ENCODE results near the gene ARHGAP31. TPM values are rescaled to one million over a fixed set of nuclear protein-coding genes. Genes with fewer than 3 reads are reported as not detected.

Gene ARHGAP31
- total and polyA plus RNA-seq, 10 of the 15 experiments (the other 5 are each of a cell fraction or from before 2014, with no cell fraction given), result 0.97 to 29.8 (median 10.3) TPM

GRCh38 chr3:119356646-119357045 lies 62.5 kb downstream of the ARHGAP31 start (continued):
- no peak for TF ChIP-seq ZBTB40 (IDR thresholded peaks at IDR 0.05; ENCODE audit: borderline replicate concordance)
- TF ChIP-seq RBBP5 (conservative IDR thresholded peaks at IDR 0.05), result no peak
- no peak for TF ChIP-seq BHLHE40 (IDR thresholded peaks at IDR 0.05; ENCODE audit: borderline replicate concordance in 1 of 2, low read depth in 2 of 2, low read length in 1 of 2)
- no peak for TF ChIP-seq PAX8 (IDR thresholded peaks at IDR 0.05)

- FAIRE-seq (no peak), DNase-seq (ENCODE audit: low read depth, low spot score) (no peak), ATAC-seq (no peak)
- TF ChIP-seq NKRF (conservative IDR thresholded peaks at IDR 0.05) (no peak), E4F1 (IDR thresholded peaks at IDR 0.05; ENCODE audit: borderline replicate concordance, partially characterized antibody) (no peak), ZNF622 (IDR thresholded peaks at IDR 0.05) (no peak), SPI1 (IDR thresholded peaks at IDR 0.05; ENCODE audit: borderline replicate concordance, insufficient read depth, low read depth, low read length) (peak; percentile 20; the same call in 1 of the 2 replicates), SREBF1 (IDR thresholded peaks at IDR 0.05; ENCODE audit: low read length) (no peak), IKZF1 (conservative IDR thresholded peaks at IDR 0.05) (0 out of 2 replicates have a peak, but pooled peaks have one; percentile 19)
- Histone ChIP-seq H3K79me2 (ENCODE audit: control insufficient read depth, insufficient read depth, low read length) (peaks cover 4% of the 10 kb centered on the region), H3K9me3 (replicated peaks; ENCODE audit: control insufficient read depth, insufficient read depth, low read length) (no peaks in the 10 kb centered on the region), H3K27ac (ENCODE audit: control insufficient read depth, insufficient read depth) (peak overlapping the region; percentile 33; the same call in 1 of the 2 replicates), H3K4me3 (0 out of 2 replicates have a peak overlapping the region, but pooled peaks have one; percentile 19), H4K20me1 (ENCODE audit: control insufficient read depth, insufficient read depth) (no peaks in the 10 kb centered on the region; the same call in 1 of the 2 replicates), H3K36me3 (ENCODE audit: control insufficient read depth in 2 of 2, insufficient read depth in 2 of 2, low read length in 1 of 2) (no peaks in the 10 kb centered on the region), H3K27me3 (replicated peaks in 1 of 2; ENCODE audit: control insufficient read depth in 2 of 2, insufficient read depth in 2 of 2, low read length in 1 of 2) (no peaks in the 10 kb centered on the region), H3K9ac (ENCODE audit: control insufficient read depth, insufficient read depth, low read length) (peak overlapping the region; percentile 51), H2AFZ (ENCODE audit: control insufficient read depth, low read depth, low read length) (peak overlapping the region; percentile 55), H3K4me1 (ENCODE audit: control insufficient read depth, insufficient read depth, low read length) (peaks cover 28% of the 10 kb centered on the region), H3K4me2 (ENCODE audit: control insufficient read depth, insufficient read depth) (peak overlapping the region; percentile 74)
- intact Hi-C loops (cut with micrococcal nuclease; ENCODE audit: unreplicated experiment) (no loop called here), in situ Hi-C loops (cut with MboI) (no loop called here)
- SMC1A ChIA-PET (ENCODE audit: uncharacterized antibody, unreplicated experiment), result interaction anchor here (1.1 to 4.4 kb wide), 4 partner anchors 18 to 83 kb away, joined by 3 to 13 read pairs (median 4); no protein-coding TSS in a partner anchor
- CTCF ChIA-PET, result no interaction called here
- RAD21 ChIA-PET (ENCODE audit: unreplicated experiment), result interaction anchor here (1.1 to 1.2 kb wide), 2 partner anchors 13 to 116 kb away, joined by 3 to 4 read pairs; partner anchors contain the start of gene B4GALT4
- 90% methylated on average over 5 of the region's 6 CpGs for WGBS (ENCODE audit: insufficient coverage, insufficient replicate concordance, low lambda C conversion rate, missing lambda C conversion rate)
- POLR2A ChIA-PET, result no interaction called here
- BruUV-seq (replicated peaks), result no TSS peak
Observed at GRCh38 chr3:119357190-119357589, 63.0 kb downstream of the ARHGAP31 start.
